Panc1 (cell line): ENCODE data around the gene JPT2. TPM values are rescaled to one million over a fixed set of nuclear protein-coding genes. Genes with fewer than 3 reads are reported as not detected.

Source experiments
- ATAC-seq: fragments of 200-7000 bp; cut with Tn5 transposase; 2 replicates; pipeline ENCODE4 v1.9.1; 2020; ENCODE audit warnings: mild to moderate bottlenecking, moderate library complexity
- BruUV-seq: library from RNA; stranded (reverse); fragments of 400-500 nt; replicated peaks from 2 replicates; lab custom pipeline; 2021; lab: Mats Ljungman, UMichigan
- CTCF ChIA-PET: fragments of 300-600 bp; sonication (Branson Sonifier 250); formaldehyde crosslinking; loops from one replicate; lab custom pipeline; 2022; ENCODE audit warnings: antibody characterized with exemption; lab: Charles Lee
- POLR2A ChIA-PET: fragments of 300-600 bp; sonication (Branson Sonifier 250); formaldehyde crosslinking; loops from one replicate; lab custom pipeline; 2022; ENCODE audit warnings: antibody characterized with exemption; lab: Charles Lee
- DNase-seq: peaks from one replicate; pipeline ENCODE4 v3.0.0-alpha.2; 2010; ENCODE audit warnings: low read depth, low spot score
- H3K27ac ChIP-seq: 2 replicates; pipeline ENCODE4 v1.5.1; 2011; ENCODE audit warnings: mild to moderate bottlenecking, low read length, inconsistent platforms
- H3K27me3 ChIP-seq: fragments of 200-500 bp; sonication (Bioruptor generic); 2 replicates; pipeline ENCODE4 v1.6.0; 2014; ENCODE audit warnings: low read length, inconsistent platforms; ENCODE audit not compliant: control insufficient read depth, insufficient read depth
- H3K36me3 ChIP-seq: fragments of 200-500 bp; sonication (Bioruptor generic); 2 replicates; pipeline ENCODE4 v1.5.1; 2014; ENCODE audit warnings: inconsistent platforms, mild to moderate bottlenecking, low read length, moderate library complexity; ENCODE audit not compliant: control insufficient read depth, insufficient read depth
- H3K4me1 ChIP-seq: 2 replicates; pipeline ENCODE4 v1.5.1; 2011; ENCODE audit warnings: inconsistent platforms, mild to moderate bottlenecking, low read length, moderate library complexity; ENCODE audit not compliant: control insufficient read depth, insufficient read depth
- H3K4me3 ChIP-seq, 2 experiments: 2 replicates each; pipeline ENCODE4 v1.5.1; 2011 to 2012; ENCODE audit warnings: low read depth in 2 of 2, low read length in 2 of 2, mild to moderate bottlenecking in 2 of 2, inconsistent platforms in 1 of 2, moderate library complexity in 1 of 2
- H3K9me3 ChIP-seq: fragments of 200-500 bp; sonication (Bioruptor generic); 2 replicates; pipeline ENCODE4 v1.5.1; 2014; ENCODE audit warnings: low read depth, mild to moderate bottlenecking, inconsistent platforms, low read length, moderate library complexity; ENCODE audit not compliant: control insufficient read depth, insufficient read depth
- CTCF ChIP-seq: fragments of 450-650 bp; IDR thresholded peaks from 2 replicates; pipeline ENCODE4 v1.5.1; 2017; ENCODE audit warnings: mild to moderate bottlenecking
- POLR2AphosphoS5 ChIP-seq: IDR thresholded peaks from 2 replicates; pipeline ENCODE4 v1.6.1; 2012; ENCODE audit warnings: mild to moderate bottlenecking, low read depth, low read length, moderate library complexity
- REST ChIP-seq, 2 experiments: IDR thresholded peaks; 2 replicates each; pipeline ENCODE4 v1.6.1; 2011 to 2012; ENCODE audit warnings: low read depth in 2 of 2, control low read depth in 1 of 2, low read length in 1 of 2, mild to moderate bottlenecking in 1 of 2, moderate library complexity in 1 of 2; ENCODE audit not compliant: insufficient read depth in 1 of 2
- SIN3A ChIP-seq: IDR thresholded peaks from 2 replicates; pipeline ENCODE4 v1.6.1; 2012; ENCODE audit warnings: low read depth, mild to moderate bottlenecking, low read length, moderate library complexity, borderline replicate concordance; ENCODE audit not compliant: insufficient read depth
- TCF7L2 ChIP-seq: IDR thresholded peaks from 2 replicates; pipeline ENCODE4 v1.6.1; 2011; ENCODE audit warnings: mild to moderate bottlenecking, low read depth, low read length, inconsistent platforms
- in situ Hi-C: cut with HindIII; loops from 2 replicates; pipeline ENCODE4 v1.10.0; 2016; ENCODE audit warnings: low sequenced_read_pairs, low pct_unique_long_range_greater_than_20kb
- intact Hi-C: fragments of 100-400 bp; cut with micrococcal nuclease; formaldehyde crosslinking; loops from one replicate; pipeline ENCODE4 v1.10.0; 2022; ENCODE audit not compliant: unreplicated experiment
- total RNA-seq: library from RNA; stranded (reverse); gene quantifications from one replicate; pipeline ENCODE4 v1.2.1, GENCODE V29; 2021; ENCODE audit not compliant: unreplicated experiment

Gene JPT2
- total RNA-seq, 1 experiment from 2014 or later, result 200 TPM

GRCh38 chr16:1734816-1735215 lies 56.7 kb downstream of the JPT2 start:
- DNase-seq, result no peak
- no peaks in the 10 kb centered on the region for H3K36me3 ChIP-seq
- intact Hi-C loops, result no loop called here
- H3K27ac ChIP-seq, result no peak overlapping the region
- in situ Hi-C loops, result no loop called here
- H3K4me3 ChIP-seq, result no peak overlapping the region
- TF ChIP-seq CTCF (no peak), SIN3A (no peak), TCF7L2 (no peak), REST (IDR thresholded peaks at IDR 0.05; ENCODE audit: insufficient read depth in 1 of 2, low read depth in 2 of 2, low read length in 1 of 2) (no peak)
- POLR2A ChIA-PET, result no interaction called here
- CTCF ChIA-PET, result no interaction called here
- BruUV-seq, result no TSS peak
- no peak for ATAC-seq
- no peaks in the 10 kb centered on the region for H3K9me3 ChIP-seq
- H3K27me3 ChIP-seq, result no peaks in the 10 kb centered on the region
- H3K4me1 ChIP-seq, result no peaks in the 10 kb centered on the region

- Histone ChIP-seq H3K27me3 (no peaks in the 10 kb centered on the region), H3K4me3 (no peak overlapping the region), H3K9me3 (no peaks in the 10 kb centered on the region), H3K36me3 (no peaks in the 10 kb centered on the region; the same call in 1 of the 2 replicates), H3K4me1 (no peaks in the 10 kb centered on the region), H3K27ac (no peak overlapping the region)
- in situ Hi-C loops (no loop called here), intact Hi-C loops (no loop called here)
- POLR2A ChIA-PET, result no interaction called here
- CTCF ChIA-PET, result no interaction called here
- ATAC-seq, result no peak
- DNase-seq, result no peak
- TF ChIP-seq SIN3A (no peak), CTCF (no peak), REST (IDR thresholded peaks at IDR 0.05; ENCODE audit: insufficient read depth in 1 of 2, low read depth in 2 of 2, low read length in 1 of 2) (no peak), TCF7L2 (no peak), POLR2AphosphoS5 (no peak)
- BruUV-seq, result no TSS peak
Measured at GRCh38 chr16:1740234-1740633, 62.2 kb downstream of the JPT2 start.
